Measurements from ENCODE around the gene HLA-DRB1.

- TF ChIP-seq ZNF274 (IDR thresholded peaks at IDR 0.05; ENCODE audit: low read depth, low read length) (no peak), SUZ12 (IDR thresholded peaks at IDR 0.05; ENCODE audit: extremely low read depth, insufficient read depth, insufficient read length) (no peak), YY1 (IDR thresholded peaks at IDR 0.05; ENCODE audit: insufficient read depth, insufficient read length) (no peak)
Observed at GRCh38 chr6:32578962-32579361, 10.7 kb downstream of the HLA-DRB1 start.
